GM19455 (cell line): ENCODE measurements around the gene PCDH8.

Experiments
- ATAC-seq: cut with Tn5 transposase; IDR thresholded peaks from one replicate; pipeline ENCODE4 v1.9.1; 2021; ENCODE audit not compliant: unreplicated experiment

The PCDH8 gene

GRCh38 chr13:52815330-52815729 lies 33.1 kb downstream of the PCDH8 start:
- ATAC-seq: no peak

- ATAC-seq: no peak
Measured at GRCh38 chr13:52812941-52813340, 35.5 kb downstream of the PCDH8 start.

- ATAC-seq: no peak
Measured at GRCh38 chr13:52811841-52812240, 36.6 kb downstream of the PCDH8 start.

GRCh38 chr13:52810526-52810925 lies 37.9 kb downstream of the PCDH8 start:
- ATAC-seq: no peak

GRCh38 chr13:52810011-52810410 lies 38.4 kb downstream of the PCDH8 start:
- ATAC-seq: no peak

- ATAC-seq: peak; percentile 88
Measured at GRCh38 chr13:52809310-52809769, 39.1 kb downstream of the PCDH8 start.

- ATAC-seq: no peak
Measured at GRCh38 chr13:52808842-52809219, 39.6 kb downstream of the PCDH8 start.

GRCh38 chr13:52806029-52806428 lies 42.4 kb downstream of the PCDH8 start:
- no peak for ATAC-seq

GRCh38 chr13:52804202-52804641 lies 44.2 kb downstream of the PCDH8 start:
- no peak for ATAC-seq

- ATAC-seq: no peak
Measured at GRCh38 chr13:52800856-52801255, 47.6 kb downstream of the PCDH8 start.

GRCh38 chr13:52798770-52799430 lies 49.5 kb downstream of the PCDH8 start:
- ATAC-seq: no peak

- ATAC-seq: no peak
Measured at GRCh38 chr13:52797176-52797575, 51.3 kb downstream of the PCDH8 start.

- ATAC-seq: no peak
Measured at GRCh38 chr13:52794589-52794988, 53.9 kb downstream of the PCDH8 start.

GRCh38 chr13:52793515-52794061 lies 54.9 kb downstream of the PCDH8 start:
- no peak for ATAC-seq
